HG02981 (cell line): ENCODE data around the gene MYEOV.

ENCODE experiments used
- ATAC-seq: cut with Tn5 transposase; IDR thresholded peaks from one replicate; pipeline ENCODE4 v1.9.1; 2021; ENCODE audit warnings: mild to moderate bottlenecking, moderate library complexity; ENCODE audit not compliant: unreplicated experiment

The MYEOV gene

GRCh38 chr11:69293819-69294505, at the start of gene MYEOV:
Gene MYEOV (plus strand): TSS chr11:69294155. CDS start chr11:69295355, 1,200 bp downstream.
- no peak for ATAC-seq

GRCh38 chr11:69244266-69244665, 49.7 kb upstream of the MYEOV start:
- ATAC-seq = no peak

- ATAC-seq = no peak
Observed at GRCh38 chr11:69245041-69245440, 48.9 kb upstream of the MYEOV start.

GRCh38 chr11:69245491-69246345, 48.2 kb upstream of the MYEOV start:
- no peak for ATAC-seq

GRCh38 chr11:69249311-69250185, 44.4 kb upstream of the MYEOV start:
- no peak for ATAC-seq

GRCh38 chr11:69250186-69251056, 43.5 kb upstream of the MYEOV start:
- no peak for ATAC-seq

- ATAC-seq = no peak
Observed at GRCh38 chr11:69251057-69251393, 42.9 kb upstream of the MYEOV start.

- no peak for ATAC-seq
Observed at GRCh38 chr11:69251639-69252489, 42.1 kb upstream of the MYEOV start.

GRCh38 chr11:69252490-69252837, 41.5 kb upstream of the MYEOV start:
- ATAC-seq = no peak

GRCh38 chr11:69253028-69253427, 40.9 kb upstream of the MYEOV start:
- ATAC-seq = no peak

- no peak for ATAC-seq
Observed at GRCh38 chr11:69257134-69257533, 36.8 kb upstream of the MYEOV start.

- no peak for ATAC-seq
Observed at GRCh38 chr11:69257838-69258658, 35.9 kb upstream of the MYEOV start.

- ATAC-seq = no peak
Observed at GRCh38 chr11:69259096-69259495, 34.9 kb upstream of the MYEOV start.

- ATAC-seq = no peak
Observed at GRCh38 chr11:69260622-69261021, 33.3 kb upstream of the MYEOV start.

GRCh38 chr11:69261116-69261515, 32.8 kb upstream of the MYEOV start:
- no peak for ATAC-seq

GRCh38 chr11:69262918-69263735, 30.8 kb upstream of the MYEOV start:
- ATAC-seq = no peak

- ATAC-seq = no peak
Observed at GRCh38 chr11:69263736-69264052, 30.3 kb upstream of the MYEOV start.

- ATAC-seq = no peak
Observed at GRCh38 chr11:69264486-69264885, 29.5 kb upstream of the MYEOV start.
